ENCODE results near the gene AIF1. TPM values are rescaled to one million over a fixed set of nuclear protein-coding genes. Genes with fewer than 3 reads are reported as not detected.

AIF1 gene
- total RNA-seq (100 to 1,000 TPM; 258 to 479 (median 310) TPM), polyA plus RNA-seq (100 to 1,000 TPM; 258 to 416 (median 312) TPM)
- long read RNA-seq, donor 1, transcript AIF1-202 (3 exons, 524 nt) = minor isoform, 36 of 541 reads
- long read RNA-seq, donor 1, transcript AIF1-201 (6 exons, 607 nt) = minor isoform, 32 of 541 reads
- long read RNA-seq, donor 1, transcript AIF1-203 (6 exons, 711 nt) = major isoform, 223 of 541 reads
- long read RNA-seq, donor 1, partial matches to known transcripts = 226 of 541 reads
- long read RNA-seq, donor 1, other reads (novel, unspliced or antisense) = 24 of 541 reads
- long read RNA-seq, donor 2, transcript AIF1-203 (6 exons, 711 nt) = major isoform, 232 of 497 reads
- long read RNA-seq, donor 2, transcript AIF1-201 (6 exons, 607 nt) = minor isoform, 19 of 497 reads
- long read RNA-seq, donor 2, transcript AIF1-202 (3 exons, 524 nt) = minor isoform, 19 of 497 reads
- long read RNA-seq, donor 2, partial matches to known transcripts = 204 of 497 reads
- long read RNA-seq, donor 2, other reads (novel, unspliced or antisense) = 21 of 497 reads

- TF ChIP-seq POLR2AphosphoS5 (IDR thresholded peaks at IDR 0.05) = peak in 1 of 3 donors; percentile 63
- no peak for TF ChIP-seq POLR2A (IDR thresholded peaks at IDR 0.05)
- TF ChIP-seq CTCF (IDR thresholded peaks at IDR 0.05 in 8 of 11, conservative IDR thresholded peaks at IDR 0.05 in 3 of 11) = no peak
- H3K27ac ChIP-seq = peak within 1 kb of the TSS; percentile 29 to 89 (median 80)
- intact Hi-C loops (cut with DNase I; ENCODE audit: low total_unique reads) = no loop called here
- H3K4me1 ChIP-seq = peaks cover 0 to 54% (median 36%) of the 10 kb centered on the region in 6 donors
- 29 to 47% (median 37%) methylated on average over 6 of the region's 6 CpGs for WGBS, 5 donors
- no peaks in the 10 kb centered on the region for H3K36me3 ChIP-seq
- H3K4me3 ChIP-seq = peak within 1 kb of the TSS; percentile 12 to 67 (median 38)
- H3K9me3 ChIP-seq = no peaks in the 10 kb centered on the region
- DNase-seq = no peak
- no peaks in the 10 kb centered on the region for H3K27me3 ChIP-seq (replicated peaks in 1 of 7)
These were observed at the start of gene AIF1 for GRCh38 chr6:31614684-31615578. Gene AIF1, plus strand, starts transcription at chr6:31615234. Its CDS starts 96 bp downstream, at chr6:31615330.

DNA sequence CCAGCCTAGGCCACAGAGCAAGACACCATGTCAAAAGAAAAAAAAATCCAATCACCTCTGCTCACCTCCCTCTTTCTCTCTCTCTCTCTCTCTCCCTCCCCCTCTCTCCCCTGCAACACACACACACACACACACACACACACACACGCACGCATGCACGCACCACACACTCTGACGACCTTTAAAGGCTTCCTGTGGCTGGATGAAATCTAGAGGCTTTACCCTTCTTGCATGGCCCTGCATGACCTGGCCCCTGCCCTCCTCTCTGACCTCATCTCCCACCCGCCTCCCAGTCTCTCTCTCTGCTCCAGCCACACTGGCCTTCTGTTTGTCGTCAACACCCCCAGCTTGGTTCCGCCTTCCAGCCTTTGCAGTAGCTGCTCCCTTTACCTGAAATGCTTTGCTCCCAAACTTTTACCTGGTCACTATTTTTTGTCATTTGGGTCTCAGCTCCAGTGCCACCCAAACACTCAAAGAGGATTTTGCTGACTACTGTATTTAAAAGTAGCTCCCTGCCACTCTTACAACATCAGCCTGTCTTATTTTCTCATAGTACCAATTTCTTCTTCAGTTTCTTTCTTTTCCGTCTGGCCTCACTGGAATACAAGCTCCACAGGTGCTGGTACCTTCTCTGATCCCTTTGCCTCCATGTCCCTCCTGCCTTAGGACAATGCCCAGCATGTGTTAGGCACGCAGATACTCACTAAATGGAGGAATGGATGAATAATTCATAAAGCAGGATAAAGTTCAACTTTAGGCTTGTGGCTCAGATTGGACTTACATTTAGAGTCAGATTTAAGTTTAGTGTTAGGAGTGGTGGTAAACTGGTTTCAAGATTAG is 47.3 kb upstream of the AIF1 start:
- intact Hi-C loops (cut with DNase I; ENCODE audit: low total_unique reads) = no loop called here
- TF ChIP-seq CTCF (IDR thresholded peaks at IDR 0.05 in 8 of 11, conservative IDR thresholded peaks at IDR 0.05 in 3 of 11) (no peak), POLR2A (IDR thresholded peaks at IDR 0.05) (no peak), POLR2AphosphoS5 (IDR thresholded peaks at IDR 0.05) (no peak)
- H3K36me3 ChIP-seq = no peaks in the 10 kb centered on the region
- no peak overlapping the region for H3K4me3 ChIP-seq
- no peaks in the 10 kb centered on the region for H3K27me3 ChIP-seq (replicated peaks in 1 of 7)
- no peaks in the 10 kb centered on the region for H3K9me3 ChIP-seq
- WGBS, 5 donors = 39 to 56% (median 42%) methylated on average over 9 of the region's 9 CpGs
- peaks cover 47 to 98% (median 65%) of the 10 kb centered on the region in 6 donors for H3K4me1 ChIP-seq
- peak overlapping the region; percentile 31 to 98 (median 64) for H3K27ac ChIP-seq
- no peak for DNase-seq

GRCh38 chr6:31568537-31568961 is 46.5 kb upstream of the AIF1 start:
- TF ChIP-seq POLR2A (IDR thresholded peaks at IDR 0.05) = no peak
- no peak for TF ChIP-seq CTCF (IDR thresholded peaks at IDR 0.05 in 8 of 11, conservative IDR thresholded peaks at IDR 0.05 in 3 of 11)
- peak in 1 of 3 donors; percentile 81 for TF ChIP-seq POLR2AphosphoS5 (IDR thresholded peaks at IDR 0.05)
- Histone ChIP-seq H3K4me1 (peaks cover 39 to 98% (median 65%) of the 10 kb centered on the region in 6 donors), H3K4me3 (no peak overlapping the region), H3K9me3 (no peaks in the 10 kb centered on the region), H3K27ac (peak overlapping the region; percentile 21 to 98 (median 64)), H3K27me3 (replicated peaks in 1 of 7) (no peaks in the 10 kb centered on the region), H3K36me3 (no peaks in the 10 kb centered on the region)
- WGBS, 5 donors = 15 to 28% (median 18%) methylated on average over 3 of the region's 3 CpGs
- intact Hi-C loops (cut with DNase I; ENCODE audit: low total_unique reads) = no loop called here
- peak; percentile 84 for DNase-seq

All from spleen (tissue), 13 donors.